K562 (cell line): Measurements from ENCODE around the gene RALGPS1. TPM values are rescaled to one million over a fixed set of nuclear protein-coding genes. Genes with fewer than 3 reads are reported as not detected.

Source experiments
- ATAC-seq: fragments of 200-7000 bp; cut with Tn5 transposase; 3 replicates; pipeline ENCODE4 v1.9.1; 2020; ENCODE audit warnings: moderate library complexity
- BruUV-seq: library from RNA; stranded (reverse); fragments of 400-500 nt; replicated peaks from 2 replicates; lab custom pipeline; 2021; lab: Mats Ljungman, UMichigan
- CTCF ChIA-PET: fragments of 300-600 bp; formaldehyde crosslinking; extraction: SDS; loops from one replicate; lab custom pipeline; 2021; ENCODE audit warnings: low intra/inter-chr PET ratio; lab: Yijun Ruan, JAX
- POLR2A ChIA-PET: fragments of 300-600, 350-650 bp; sonication (Branson Sonifier 250); formaldehyde crosslinking; extraction: SDS; loops from one replicate; lab custom pipeline; 2021; ENCODE audit warnings: antibody characterized with exemption, inconsistent platforms; lab: Yijun Ruan, JAX
- DNase-seq, 4 experiments: peaks; one replicate each; pipeline versions ENCODE4 v3.0.0 to v3.0.0-alpha.2; 2011 to 2018; ENCODE audit warnings: low spot score in 3 of 4, mixed read lengths in 3 of 4; ENCODE audit errors: extremely low read depth in 1 of 4
- FAIRE-seq: peaks from 2 replicates; lab custom pipeline; 2011; peaks lifted over from hg19 to GRCh38; lab: Jason Lieb, UNC
- H2AFZ ChIP-seq: 2 replicates; pipeline ENCODE4 v1.6.0; 2011; ENCODE audit warnings: low read depth, low read length, control low read depth, inconsistent platforms
- H3K27ac ChIP-seq: fragments of 200-600 bp; 3 replicates; pipeline ENCODE4 v1.8.0; 2011; ENCODE audit warnings: low read depth, mild to moderate bottlenecking, control low read depth, inconsistent platforms, low read length, moderate library complexity, mixed read lengths; ENCODE audit errors: extremely low read depth
- H3K27me3 ChIP-seq, 2 experiments: fragments of 300-600 bp in 1 of 2; 2 replicates in 1 of 2; 3 replicates in 1 of 2; pipeline versions ENCODE4 v1.6.0 to v1.8.0; 2011; ENCODE audit warnings: inconsistent platforms in 2 of 2, low read length in 2 of 2, mild to moderate bottlenecking in 1 of 2, mixed read lengths in 1 of 2, moderate library complexity in 1 of 2; ENCODE audit not compliant: control insufficient read depth in 2 of 2, insufficient read depth in 2 of 2
- H3K36me3 ChIP-seq: fragments of 300-600 bp; 3 replicates; pipeline ENCODE4 v1.8.0; 2011; ENCODE audit warnings: mild to moderate bottlenecking, low read length, inconsistent platforms; ENCODE audit not compliant: control insufficient read depth, insufficient read depth
- H3K4me1 ChIP-seq, 2 experiments: fragments of 200-600 bp in 1 of 2; replicated peaks in 1 of 2; 2 replicates in 1 of 2; 3 replicates in 1 of 2; pipeline versions ENCODE4 v1.5.1 to v1.8.0; 2011; ENCODE audit warnings: inconsistent platforms in 2 of 2, low read length in 2 of 2, mild to moderate bottlenecking in 1 of 2, mixed read lengths in 1 of 2, moderate library complexity in 1 of 2; ENCODE audit not compliant: control insufficient read depth in 2 of 2, insufficient read depth in 2 of 2
- H3K4me2 ChIP-seq: 2 replicates; pipeline ENCODE4 v1.6.1; 2011; ENCODE audit warnings: low read length, control low read depth, inconsistent platforms, mixed read lengths; ENCODE audit not compliant: insufficient read depth
- H3K4me3 ChIP-seq: fragments of 200-600 bp; sonication (generic), shearing (Covaris generic); 2 replicates; pipeline ENCODE4 v1.5.1; 2016; ENCODE audit warnings: control low read depth, inconsistent platforms
- H3K79me2 ChIP-seq: fragments of 200-600 bp; 3 replicates; pipeline ENCODE4 v1.8.0; 2011; ENCODE audit warnings: low read length, inconsistent platforms; ENCODE audit not compliant: control insufficient read depth, insufficient read depth
- H3K9ac ChIP-seq, 2 experiments: 2 replicates each; pipeline versions ENCODE4 v1.6.0 to v1.6.1; 2011; ENCODE audit warnings: low read depth in 2 of 2, low read length in 2 of 2, control low read depth in 1 of 2, inconsistent platforms in 1 of 2, mild to moderate bottlenecking in 1 of 2, mixed read lengths in 1 of 2; ENCODE audit not compliant: insufficient read depth in 1 of 2
- H3K9me1 ChIP-seq: one replicate; pipeline ENCODE4 v1.6.0; 2011; ENCODE audit warnings: inconsistent platforms, mild to moderate bottlenecking, low read length, moderate library complexity; ENCODE audit not compliant: control insufficient read depth, insufficient read depth
- H3K9me3 ChIP-seq: replicated peaks from 2 replicates; pipeline ENCODE4 v1.5.1; 2011; ENCODE audit warnings: low read depth, low read length, inconsistent platforms; ENCODE audit not compliant: control insufficient read depth, insufficient read depth
- H4K20me1 ChIP-seq: replicated peaks from 2 replicates; pipeline ENCODE4 v1.6.1; 2011; ENCODE audit warnings: low read length, inconsistent platforms, mixed read lengths; ENCODE audit not compliant: control insufficient read depth, insufficient read depth
- BHLHE40 ChIP-seq: IDR thresholded peaks from 2 replicates; pipeline ENCODE4 v1.6.1; 2011; ENCODE audit warnings: low read length, improper control_type of control experiment
- CEBPB ChIP-seq: fragments of 450-650 bp; IDR thresholded peaks from 2 replicates; pipeline ENCODE4 v1.6.1; 2016; ENCODE audit warnings: missing genetic modification characterization, missing compliant biosample characterization
- COPS2 ChIP-seq: fragments of 450-650 bp; conservative IDR thresholded peaks from 2 replicates; pipeline ENCODE4 v1.6.1; 2016; ENCODE audit warnings: mild to moderate bottlenecking, moderate library complexity
- POLR2AphosphoS2 ChIP-seq: IDR thresholded peaks from 2 replicates; pipeline ENCODE4 v1.6.1; 2012; ENCODE audit warnings: low read length, improper control_type of control experiment
- TEAD4 ChIP-seq, 2 experiments: sonication (generic) in 1 of 2; formaldehyde crosslinking in 1 of 2; IDR thresholded peaks; 2 replicates each; pipeline versions ENCODE4 v1.6.1 to v1.8.0; 2012 to 2022; ENCODE audit warnings: borderline replicate concordance in 1 of 2, inconsistent platforms in 1 of 2, low read length in 1 of 2, mild to moderate bottlenecking in 1 of 2, missing genetic modification reagents in 1 of 2
- ZSCAN32 ChIP-seq: fragments of 450-650 bp; formaldehyde crosslinking; IDR thresholded peaks from 2 replicates; pipeline ENCODE4 v1.4.0; 2020; ENCODE audit warnings: mild to moderate bottlenecking, moderate library complexity
- WGBS: fragments of 100-300 bp; shearing (Covaris generic); methylation state at CpG from one replicate; pipeline ENCODE4 v1.1.6; 2016; ENCODE audit warnings: low coverage, mixed read lengths; ENCODE audit not compliant: insufficient coverage; ENCODE audit errors: missing lambda C conversion rate; 5-methylcytosine and 5-hydroxymethylcytosine counted together
- in situ Hi-C: fragments of 300-500 bp; cut with MboI; formaldehyde crosslinking; loops from 4 replicates; pipeline ENCODE4 v1.15.0; 2018; ENCODE audit warnings: inconsistent platforms, mixed read lengths
- intact Hi-C: fragments of 100-400 bp; cut with micrococcal nuclease; formaldehyde crosslinking; loops from 2 replicates; pipeline ENCODE4 v1.14.2; 2022
- polyA plus RNA-seq, 8 experiments: library from polyadenylated mRNA; depleted of rRNA in 4 of 8; stranded (reverse) in 5 of 8; unstranded in 3 of 8; fragments of >200 nt; fragmentation: Nextera tagmentation in 2 of 8; fragmentation: Illumina TruSeq in 1 of 8; extraction: Ambion mirVana in 2 of 8; extraction: Trizol in 1 of 8; gene quantifications; 2 replicates each; pipeline versions ENCODE4 v1.2.1 to v1.2.3, GENCODE V29; 2011 to 2014; ENCODE audit warnings: inconsistent platforms in 1 of 8, missing spikeins in 1 of 8
- total RNA-seq, 7 experiments: library from RNA; depleted of rRNA in 6 of 7; stranded (reverse); fragments of >200 nt in 6 of 7; fragmentation: Illumina TruSeq in 2 of 7; extraction: Trizol in 2 of 7; gene quantifications; 2 replicates each; pipeline versions ENCODE4 v1.2.1 to v1.2.3, GENCODE V29; 2011 to 2021; ENCODE audit warnings: low replicate concordance in 1 of 7
- TF ChIP-seq, protein P1 (sequence below): fragments of 450-650 bp; formaldehyde crosslinking; IDR thresholded peaks from 2 replicates; pipeline ENCODE4 v1.4.0; 2022; ENCODE audit warnings: mild to moderate bottlenecking, moderate library complexity
- TF ChIP-seq, protein P2 (sequence below): fragments of 250-450 bp; sonication (Bioruptor Pico); IDR thresholded peaks from 2 replicates; pipeline ENCODE4 v1.5.0; 2020; ENCODE audit warnings: mild to moderate bottlenecking, borderline replicate concordance

RALGPS1 gene
- total and polyA plus RNA-seq, 9 of the 15 experiments (the other 6 are each of a cell fraction or from before 2014, with no cell fraction given): 0.04 to 2.6 (median 1.5) TPM

DNA sequence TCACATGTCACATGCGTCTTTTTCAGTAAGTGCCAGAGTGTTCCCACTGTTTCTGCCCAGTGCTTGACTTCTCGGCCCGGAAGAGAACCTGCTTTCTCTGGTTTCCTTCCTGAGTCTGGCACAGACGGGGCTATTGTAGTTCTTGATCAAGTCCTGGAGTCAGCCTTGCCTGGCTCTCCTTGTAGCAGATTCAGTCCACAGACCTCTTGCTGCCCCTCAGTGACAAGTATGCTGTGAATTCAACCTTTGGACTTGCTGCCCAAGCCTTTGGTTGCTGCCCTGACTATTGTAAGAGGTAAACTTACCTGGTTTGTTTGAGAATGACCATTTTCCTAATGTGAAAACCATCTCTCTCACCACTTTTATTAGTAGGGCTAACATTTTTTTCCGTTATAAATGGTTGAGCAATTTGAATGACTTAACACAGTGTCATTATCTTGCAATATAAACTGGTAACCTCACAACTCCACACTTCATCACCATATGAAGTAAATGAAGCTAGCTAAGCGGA, 29.4 kb upstream of the RALGPS1 start:
- FAIRE-seq (peak; percentile 11), DNase-seq (no peak), ATAC-seq (no peak)
- no peaks in the 10 kb centered on the region for H3K9me1 ChIP-seq
- H2AFZ ChIP-seq: no peak overlapping the region
- BruUV-seq: no TSS peak
- WGBS: 81% methylated on average over 6 of the region's 6 CpGs
- H3K4me3 ChIP-seq: no peak overlapping the region
- in situ Hi-C loops (no loop called here), intact Hi-C loops (no loop called here)
- H3K9me3 ChIP-seq: no peaks in the 10 kb centered on the region
- H3K36me3 ChIP-seq: peaks cover 32% of the 10 kb centered on the region
- no peak overlapping the region for H3K4me2 ChIP-seq
- H3K79me2 ChIP-seq: peaks cover 7% of the 10 kb centered on the region; the same call in 1 of the 3 replicates
- H3K27ac ChIP-seq: no peak overlapping the region
- H3K9ac ChIP-seq: no peak overlapping the region
- ChIA-PET CTCF (no interaction called here), POLR2A (no interaction called here)
- no peaks in the 10 kb centered on the region for H3K27me3 ChIP-seq
- peaks cover 21% of the 10 kb centered on the region; the same call in 1 of the 2 replicates for H4K20me1 ChIP-seq
- peak; percentile 57; the same call in 1 of the 2 replicates for TF ChIP-seq CEBPB (tag)
- no peak for TF ChIP-seq ZSCAN32
- TF ChIP-seq, all 486 proteins: peak for 1
- H3K4me1 ChIP-seq: peaks cover 0 to 6% of the 10 kb centered on the region in 2 experiments; a peak in 3 of 5 replicates

DNA sequence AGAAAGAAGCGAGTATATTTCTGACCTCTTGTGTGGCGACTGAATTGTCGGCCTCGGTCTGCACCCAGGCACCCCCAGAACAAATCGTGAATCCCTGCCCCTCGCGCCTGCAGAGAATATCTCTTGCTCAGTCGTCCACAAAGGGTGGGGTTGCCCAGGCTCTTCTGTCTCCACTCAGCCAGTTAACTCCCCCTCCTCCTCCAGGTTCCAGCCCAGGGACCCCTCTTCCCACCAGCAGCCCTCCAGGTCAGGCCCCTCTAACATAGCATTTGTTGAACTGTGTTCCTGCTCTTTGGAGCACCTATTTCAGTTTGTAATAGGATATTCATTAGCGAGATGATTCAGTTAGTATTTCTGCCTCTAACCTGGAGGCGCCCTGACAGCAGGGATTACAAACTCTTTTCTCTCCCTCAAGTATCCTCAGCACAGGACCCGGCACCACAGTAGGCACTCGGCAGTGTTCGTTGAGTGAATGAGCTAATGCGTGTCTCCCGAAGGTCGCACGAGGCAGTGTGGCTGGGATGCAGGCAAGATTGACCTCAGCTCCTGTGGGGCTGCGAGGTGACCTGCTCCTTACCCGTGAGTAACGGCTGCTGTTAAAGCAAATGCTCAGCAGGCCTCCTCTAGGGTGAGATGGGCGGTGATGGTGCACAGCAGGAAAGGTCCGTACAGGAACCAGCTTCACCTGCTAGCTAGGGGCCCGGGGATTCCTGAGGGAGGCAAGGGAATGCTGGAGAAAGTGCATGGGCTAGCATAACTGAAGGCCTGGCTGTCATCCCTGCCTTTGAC, 28.4 kb upstream of the RALGPS1 start:
- Histone ChIP-seq H3K9me3 (no peaks in the 10 kb centered on the region), H4K20me1 (peaks cover 21% of the 10 kb centered on the region; the same call in 1 of the 2 replicates), H3K27me3 (no peaks in the 10 kb centered on the region), H3K79me2 (peaks cover 7% of the 10 kb centered on the region; the same call in 1 of the 3 replicates), H3K9me1 (no peaks in the 10 kb centered on the region), H3K27ac (no peak overlapping the region), H3K4me2 (no peak overlapping the region), H3K36me3 (peaks cover 23% of the 10 kb centered on the region), H3K4me3 (no peak overlapping the region), H3K4me1 (peaks cover 0 to 6% of the 10 kb centered on the region in 2 experiments; a peak in 3 of 5 replicates)
- peak; percentile 28 for ATAC-seq
- intact Hi-C loops (no loop called here), in situ Hi-C loops (no loop called here)
- 78% methylated on average over 21 of the region's 23 CpGs for WGBS
- DNase-seq: no peak
- no TSS peak for BruUV-seq
- ChIA-PET POLR2A (interaction anchor here (0.6 to 0.7 kb wide), 4 partner anchors 16 to 538 kb away, joined by 3 to 4 read pairs (median 3); partner anchors contain the start of gene ZNF79), CTCF (no interaction called here)
- no peak for FAIRE-seq
- TF ChIP-seq BHLHE40: no peak
- TF ChIP-seq, protein P1, sequence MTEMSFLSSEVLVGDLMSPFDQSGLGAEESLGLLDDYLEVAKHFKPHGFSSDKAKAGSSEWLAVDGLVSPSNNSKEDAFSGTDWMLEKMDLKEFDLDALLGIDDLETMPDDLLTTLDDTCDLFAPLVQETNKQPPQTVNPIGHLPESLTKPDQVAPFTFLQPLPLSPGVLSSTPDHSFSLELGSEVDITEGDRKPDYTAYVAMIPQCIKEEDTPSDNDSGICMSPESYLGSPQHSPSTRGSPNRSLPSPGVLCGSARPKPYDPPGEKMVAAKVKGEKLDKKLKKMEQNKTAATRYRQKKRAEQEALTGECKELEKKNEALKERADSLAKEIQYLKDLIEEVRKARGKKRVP (CRISPR knock-in tag): no peak
- peak; percentile 58; the same call in 1 of the 2 replicates for TF ChIP-seq POLR2AphosphoS2
- no peak for TF ChIP-seq TEAD4 (IDR thresholded peaks at IDR 0.05; ENCODE audit: low read length)
- no peak for TF ChIP-seq TEAD4 (CRISPR knock-in tag; IDR thresholded peaks at IDR 0.05; ENCODE audit: borderline replicate concordance)
- no peak for TF ChIP-seq COPS2
- TF ChIP-seq, protein P2, sequence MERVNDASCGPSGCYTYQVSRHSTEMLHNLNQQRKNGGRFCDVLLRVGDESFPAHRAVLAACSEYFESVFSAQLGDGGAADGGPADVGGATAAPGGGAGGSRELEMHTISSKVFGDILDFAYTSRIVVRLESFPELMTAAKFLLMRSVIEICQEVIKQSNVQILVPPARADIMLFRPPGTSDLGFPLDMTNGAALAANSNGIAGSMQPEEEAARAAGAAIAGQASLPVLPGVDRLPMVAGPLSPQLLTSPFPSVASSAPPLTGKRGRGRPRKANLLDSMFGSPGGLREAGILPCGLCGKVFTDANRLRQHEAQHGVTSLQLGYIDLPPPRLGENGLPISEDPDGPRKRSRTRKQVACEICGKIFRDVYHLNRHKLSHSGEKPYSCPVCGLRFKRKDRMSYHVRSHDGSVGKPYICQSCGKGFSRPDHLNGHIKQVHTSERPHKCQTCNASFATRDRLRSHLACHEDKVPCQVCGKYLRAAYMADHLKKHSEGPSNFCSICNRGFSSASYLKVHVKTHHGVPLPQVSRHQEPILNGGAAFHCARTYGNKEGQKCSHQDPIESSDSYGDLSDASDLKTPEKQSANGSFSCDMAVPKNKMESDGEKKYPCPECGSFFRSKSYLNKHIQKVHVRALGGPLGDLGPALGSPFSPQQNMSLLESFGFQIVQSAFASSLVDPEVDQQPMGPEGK (CRISPR knock-in tag): no peak
- TF ChIP-seq, all 486 proteins: peak for 1
- Histone ChIP-seq H3K9ac (peak overlapping the region in 1 of 2 experiments; percentile 8; a peak in 1 of 4 replicates), H2AFZ (no peak overlapping the region)
